HepG2 (cell line): Measurements from ENCODE around the gene IQCH. TPM values are rescaled to one million over a fixed set of nuclear protein-coding genes. Genes with fewer than 3 reads are reported as not detected.

Source experiments
- ATAC-seq: fragments of 200-7000 bp; cut with Tn5 transposase; 3 replicates; pipeline ENCODE4 v1.9.1; 2020; ENCODE audit warnings: mild to moderate bottlenecking, moderate library complexity
- BruUV-seq: library from RNA; stranded (reverse); fragments of 400-500 nt; replicated peaks from 2 replicates; lab custom pipeline; 2021; lab: Mats Ljungman, UMichigan
- CTCF ChIA-PET: fragments of 300-600 bp; formaldehyde crosslinking; extraction: SDS; loops from one replicate; lab custom pipeline; 2021; ENCODE audit warnings: low total read pairs, inconsistent platforms, low intra/inter-chr PET ratio; lab: Yijun Ruan, JAX
- POLR2A ChIA-PET: fragments of 350-600 bp; sonication (Branson Sonifier 250); formaldehyde crosslinking; loops from one replicate; lab custom pipeline; 2020; ENCODE audit warnings: antibody characterized with exemption, inconsistent platforms; lab: Yijun Ruan, JAX
- DNase-seq: peaks from one replicate; pipeline ENCODE4 v3.0.0-alpha.2; 2015; ENCODE audit warnings: low spot score
- FAIRE-seq: peaks from 3 replicates; lab custom pipeline; 2011; peaks lifted over from hg19 to GRCh38; lab: Jason Lieb, UNC
- H2AFZ ChIP-seq: one replicate; pipeline ENCODE4 v1.6.1; 2011; ENCODE audit warnings: low read length, inconsistent platforms
- H3K27ac ChIP-seq: fragments of 300-600 bp; 3 replicates; pipeline ENCODE4 v1.8.0; 2011; ENCODE audit warnings: mixed run types, mild to moderate bottlenecking, mixed read lengths, low read length, inconsistent platforms; ENCODE audit not compliant: insufficient read depth; ENCODE audit errors: extremely low read length
- H3K27me3 ChIP-seq, 2 experiments: fragments of 200-600 bp in 1 of 2; 2 replicates in 1 of 2; 3 replicates in 1 of 2; pipeline versions ENCODE4 v1.6.0 to v1.8.0; 2011; ENCODE audit warnings: low read length in 2 of 2, mild to moderate bottlenecking in 2 of 2, moderate library complexity in 2 of 2, inconsistent platforms in 1 of 2; ENCODE audit not compliant: insufficient read depth in 2 of 2, control insufficient read depth in 1 of 2
- H3K36me3 ChIP-seq, 2 experiments: fragments of 200-600 bp in 1 of 2; replicated peaks in 1 of 2; 2 replicates in 1 of 2; 3 replicates in 1 of 2; pipeline versions ENCODE4 v1.5.1 to v1.8.0; 2011; ENCODE audit warnings: low read length in 2 of 2, inconsistent platforms in 1 of 2; ENCODE audit not compliant: insufficient read depth in 2 of 2, control insufficient read depth in 1 of 2
- H3K4me1 ChIP-seq: 2 replicates; pipeline ENCODE4 v1.5.1; 2012; ENCODE audit warnings: low read length, inconsistent platforms; ENCODE audit not compliant: insufficient read depth
- H3K4me2 ChIP-seq: 2 replicates; pipeline ENCODE4 v1.6.0; 2011; ENCODE audit warnings: low read depth, low read length, inconsistent platforms
- H3K4me3 ChIP-seq, 3 experiments: fragments of 200-600 bp in 1 of 3; sonication (generic), shearing (Covaris generic) in 1 of 3; replicated peaks in 1 of 3; 2 replicates each; pipeline ENCODE4 v1.5.1; 2011 to 2016; ENCODE audit warnings: low read length in 3 of 3, inconsistent platforms in 2 of 3, low read depth in 2 of 3, mild to moderate bottlenecking in 2 of 3, control low read depth in 1 of 3, mixed read lengths in 1 of 3; ENCODE audit not compliant: insufficient read depth in 1 of 3
- H3K79me2 ChIP-seq: one replicate; pipeline ENCODE4 v1.6.1; 2011; ENCODE audit warnings: low read length, inconsistent platforms; ENCODE audit not compliant: insufficient read depth
- H3K9ac ChIP-seq: 2 replicates; pipeline ENCODE4 v1.6.0; 2011; ENCODE audit warnings: mild to moderate bottlenecking, low read depth, low read length, inconsistent platforms; ENCODE audit not compliant: insufficient read depth
- H3K9me3 ChIP-seq: 2 replicates; pipeline ENCODE4 v1.5.1; 2012; ENCODE audit warnings: mild to moderate bottlenecking, low read length
- H4K20me1 ChIP-seq: 2 replicates; pipeline ENCODE4 v1.6.0; 2011; ENCODE audit warnings: inconsistent platforms, mild to moderate bottlenecking, low read length, moderate library complexity; ENCODE audit not compliant: insufficient read depth
- CBFB ChIP-seq: sonication (generic); formaldehyde crosslinking; IDR thresholded peaks from 2 replicates; pipeline ENCODE4 v1.4.0; 2020; ENCODE audit warnings: missing genetic modification reagents
- CBX1 ChIP-seq: IDR thresholded peaks from one replicate; pipeline ENCODE4 v1.6.1; 2016; ENCODE audit warnings: antibody characterized with exemption, low read depth
- CENPT ChIP-seq: sonication (generic); formaldehyde crosslinking; IDR thresholded peaks from 2 replicates; pipeline ENCODE4 v1.8.0; 2022; ENCODE audit warnings: low read depth, mild to moderate bottlenecking, moderate library complexity, missing genetic modification reagents
- CHD4 ChIP-seq: fragments of 200-600 bp; sonication (generic); IDR thresholded peaks from 2 replicates; pipeline ENCODE4 v1.7.0; 2017; ENCODE audit warnings: mild to moderate bottlenecking, low read length, borderline replicate concordance
- KDM6A ChIP-seq: IDR thresholded peaks from 2 replicates; pipeline ENCODE4 v1.6.1; 2016; ENCODE audit warnings: low read depth
- LCORL ChIP-seq, 2 experiments: fragments of 450-650 bp in 1 of 2; sonication (generic) in 1 of 2; formaldehyde crosslinking in 1 of 2; IDR thresholded peaks; 2 replicates each; pipeline versions ENCODE4 v1.5.0 to v1.6.1; 2017 to 2020; ENCODE audit warnings: antibody characterized with exemption in 1 of 2, missing genetic modification reagents in 1 of 2
- MAZ ChIP-seq, 2 experiments: sonication (generic) in 1 of 2; formaldehyde crosslinking in 1 of 2; IDR thresholded peaks; 2 replicates each; pipeline versions ENCODE4 v1.5.0 to v1.6.1; 2012 to 2020; ENCODE audit warnings: low read depth in 2 of 2, mild to moderate bottlenecking in 2 of 2, borderline replicate concordance in 1 of 2, improper control_type of control experiment in 1 of 2, low read length in 1 of 2, missing genetic modification reagents in 1 of 2, moderate library complexity in 1 of 2
- MED1 ChIP-seq: sonication (generic); formaldehyde crosslinking; IDR thresholded peaks from 2 replicates; pipeline ENCODE4 v1.4.0; 2020; ENCODE audit warnings: missing genetic modification reagents
- NBN ChIP-seq: fragments of 450-650 bp; conservative IDR thresholded peaks from 2 replicates; pipeline ENCODE4 v1.6.1; 2017
- PHB2 ChIP-seq: fragments of 450-650 bp; IDR thresholded peaks from 2 replicates; pipeline ENCODE4 v1.6.1; 2018; ENCODE audit not compliant: partially characterized antibody
- SYNCRIP ChIP-seq: fragments of 200-400 bp; formaldehyde crosslinking; IDR thresholded peaks from 2 replicates; pipeline ENCODE4 v1.6.1; 2018; ENCODE audit warnings: mild to moderate bottlenecking, low read depth, low read length; ENCODE audit not compliant: insufficient read depth
- ZC3H13 ChIP-seq: sonication (generic); formaldehyde crosslinking; IDR thresholded peaks from 2 replicates; pipeline ENCODE4 v1.8.1; 2023; ENCODE audit warnings: mild to moderate bottlenecking, missing genetic modification reagents, moderate library complexity
- ZNF205 ChIP-seq: IDR thresholded peaks from 2 replicates; pipeline ENCODE4 v1.6.1; 2018; ENCODE audit warnings: missing biosample characterization, missing genetic modification reagents
- ZNF225 ChIP-seq: sonication (generic); formaldehyde crosslinking; IDR thresholded peaks from 2 replicates; pipeline ENCODE4 v1.4.0; 2020; ENCODE audit warnings: mild to moderate bottlenecking, missing genetic modification reagents
- ZNF256 ChIP-seq: sonication (generic); formaldehyde crosslinking; conservative IDR thresholded peaks from 2 replicates; pipeline ENCODE4 v1.4.0; 2020; ENCODE audit warnings: missing genetic modification reagents
- ZNF3 ChIP-seq: IDR thresholded peaks from 2 replicates; pipeline ENCODE4 v1.7.0; 2017; ENCODE audit warnings: inconsistent platforms
- ZNF337 ChIP-seq: sonication (generic); formaldehyde crosslinking; IDR thresholded peaks from 2 replicates; pipeline ENCODE4 v1.5.1; 2020; ENCODE audit warnings: missing genetic modification reagents, low read depth, mild to moderate bottlenecking, borderline replicate concordance
- ZNF652 ChIP-seq: IDR thresholded peaks from 2 replicates; pipeline ENCODE4 v1.6.1; 2016; ENCODE audit warnings: low read depth, borderline replicate concordance
- ZNF891 ChIP-seq: sonication (generic); formaldehyde crosslinking; IDR thresholded peaks from 2 replicates; pipeline ENCODE4 v1.5.0; 2020; ENCODE audit warnings: mild to moderate bottlenecking, missing genetic modification reagents
- WGBS: methylation state at CpG from one replicate; pipeline ENCODE4 v1.1.6; 2017; ENCODE audit warnings: low lambda C conversion rate; 5-methylcytosine and 5-hydroxymethylcytosine counted together
- in situ Hi-C: cut with HindIII; loops from 2 replicates; pipeline ENCODE4 v1.10.0; 2017; ENCODE audit warnings: low pct_unique_long_range_greater_than_20kb; ENCODE audit not compliant: extremely low pct_ligation_motif_present
- intact Hi-C: fragments of 100-400 bp; cut with micrococcal nuclease; formaldehyde crosslinking; loops from one replicate; pipeline ENCODE4 v1.10.0; 2022; ENCODE audit not compliant: unreplicated experiment
- polyA plus RNA-seq, 8 experiments: library from polyadenylated mRNA; depleted of rRNA in 3 of 8; stranded (reverse) in 7 of 8; unstranded in 1 of 8; fragments of >200 nt; fragmentation: Illumina TruSeq in 4 of 8; extraction: Trizol in 4 of 8; gene quantifications; 2 replicates each; pipeline versions ENCODE4 v1.2.1 to v1.2.3, GENCODE V29; 2011 to 2016; ENCODE audit warnings: low read depth in 4 of 8, missing spikeins in 1 of 8, mixed read lengths in 1 of 8; ENCODE audit not compliant: insufficient read depth in 1 of 8
- total RNA-seq, 5 experiments: library from RNA; depleted of rRNA; stranded (reverse); fragments of >200 nt; fragmentation: Illumina TruSeq; extraction: Trizol; gene quantifications; 2 replicates each; pipeline ENCODE4 v1.2.3, GENCODE V29; 2016; ENCODE audit warnings: low read depth in 1 of 5
- TF ChIP-seq, protein P1 (sequence below): sonication (generic); formaldehyde crosslinking; IDR thresholded peaks from 2 replicates; pipeline ENCODE4 v1.5.0; 2020; ENCODE audit warnings: mild to moderate bottlenecking, missing genetic modification reagents, borderline replicate concordance

IQCH gene
- total and polyA plus RNA-seq, 2 of the 13 experiments (the other 11 are each of a cell fraction or from before 2014, with no cell fraction given): 0.16 to 0.55 TPM

DNA sequence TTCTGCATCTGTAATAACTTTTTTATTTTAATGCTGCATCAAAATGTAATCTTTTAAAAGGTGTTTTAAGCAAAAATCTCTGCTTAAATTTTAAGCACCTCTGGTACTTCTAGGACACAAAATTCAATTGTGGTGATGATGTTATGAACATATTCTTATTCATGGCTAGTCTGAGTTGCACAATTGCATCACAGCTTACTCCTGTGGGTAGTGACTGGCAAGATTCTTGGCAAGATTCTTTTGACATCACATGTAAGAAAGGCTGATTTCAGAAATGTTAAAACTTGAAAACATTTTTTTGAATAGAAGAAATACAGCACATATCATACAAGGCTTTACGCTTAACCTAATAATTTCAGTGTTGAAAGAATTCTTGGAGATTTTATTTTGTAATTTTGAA, 35.7 kb downstream of the IQCH start:
- ATAC-seq: no peak
- in situ Hi-C loops (no loop called here), intact Hi-C loops (no loop called here)
- Histone ChIP-seq H3K27me3 (no peaks in the 10 kb centered on the region; a peak in 1 of 5 replicates), H3K9me3 (no peaks in the 10 kb centered on the region), H3K36me3 (no peaks in the 10 kb centered on the region), H2AFZ (no peak overlapping the region), H3K4me1 (no peaks in the 10 kb centered on the region), H3K9ac (no peak overlapping the region), H3K79me2 (no peaks in the 10 kb centered on the region), H3K27ac (no peak overlapping the region), H3K4me3 (no peak overlapping the region), H4K20me1 (no peaks in the 10 kb centered on the region), H3K4me2 (no peak overlapping the region)
- CTCF ChIA-PET: no interaction called here
- no TSS peak for BruUV-seq
- TF ChIP-seq MAZ (IDR thresholded peaks at IDR 0.05; ENCODE audit: borderline replicate concordance, low read depth, low read length) (no peak), MAZ (CRISPR knock-in tag; IDR thresholded peaks at IDR 0.05; ENCODE audit: low read depth) (no peak), KDM6A (no peak), ZNF891 (CRISPR knock-in tag) (no peak), ZNF256 (no peak), MED1 (CRISPR knock-in tag) (no peak), LCORL (IDR thresholded peaks at IDR 0.05) (no peak), LCORL (CRISPR knock-in tag; IDR thresholded peaks at IDR 0.05) (no peak), CBX1 (no peak), CENPT (CRISPR knock-in tag) (no peak), SYNCRIP (no peak), ZC3H13 (CRISPR knock-in tag) (no peak), ZNF3 (CRISPR knock-in tag) (no peak), ZNF225 (CRISPR knock-in tag) (no peak), ZNF205 (CRISPR knock-in tag) (no peak), CHD4 (no peak), ZNF337 (no peak), NBN (no peak), ZNF652 (CRISPR knock-in tag) (no peak), PHB2 (no peak), CBFB (CRISPR knock-in tag) (no peak)
- TF ChIP-seq, protein P1, sequence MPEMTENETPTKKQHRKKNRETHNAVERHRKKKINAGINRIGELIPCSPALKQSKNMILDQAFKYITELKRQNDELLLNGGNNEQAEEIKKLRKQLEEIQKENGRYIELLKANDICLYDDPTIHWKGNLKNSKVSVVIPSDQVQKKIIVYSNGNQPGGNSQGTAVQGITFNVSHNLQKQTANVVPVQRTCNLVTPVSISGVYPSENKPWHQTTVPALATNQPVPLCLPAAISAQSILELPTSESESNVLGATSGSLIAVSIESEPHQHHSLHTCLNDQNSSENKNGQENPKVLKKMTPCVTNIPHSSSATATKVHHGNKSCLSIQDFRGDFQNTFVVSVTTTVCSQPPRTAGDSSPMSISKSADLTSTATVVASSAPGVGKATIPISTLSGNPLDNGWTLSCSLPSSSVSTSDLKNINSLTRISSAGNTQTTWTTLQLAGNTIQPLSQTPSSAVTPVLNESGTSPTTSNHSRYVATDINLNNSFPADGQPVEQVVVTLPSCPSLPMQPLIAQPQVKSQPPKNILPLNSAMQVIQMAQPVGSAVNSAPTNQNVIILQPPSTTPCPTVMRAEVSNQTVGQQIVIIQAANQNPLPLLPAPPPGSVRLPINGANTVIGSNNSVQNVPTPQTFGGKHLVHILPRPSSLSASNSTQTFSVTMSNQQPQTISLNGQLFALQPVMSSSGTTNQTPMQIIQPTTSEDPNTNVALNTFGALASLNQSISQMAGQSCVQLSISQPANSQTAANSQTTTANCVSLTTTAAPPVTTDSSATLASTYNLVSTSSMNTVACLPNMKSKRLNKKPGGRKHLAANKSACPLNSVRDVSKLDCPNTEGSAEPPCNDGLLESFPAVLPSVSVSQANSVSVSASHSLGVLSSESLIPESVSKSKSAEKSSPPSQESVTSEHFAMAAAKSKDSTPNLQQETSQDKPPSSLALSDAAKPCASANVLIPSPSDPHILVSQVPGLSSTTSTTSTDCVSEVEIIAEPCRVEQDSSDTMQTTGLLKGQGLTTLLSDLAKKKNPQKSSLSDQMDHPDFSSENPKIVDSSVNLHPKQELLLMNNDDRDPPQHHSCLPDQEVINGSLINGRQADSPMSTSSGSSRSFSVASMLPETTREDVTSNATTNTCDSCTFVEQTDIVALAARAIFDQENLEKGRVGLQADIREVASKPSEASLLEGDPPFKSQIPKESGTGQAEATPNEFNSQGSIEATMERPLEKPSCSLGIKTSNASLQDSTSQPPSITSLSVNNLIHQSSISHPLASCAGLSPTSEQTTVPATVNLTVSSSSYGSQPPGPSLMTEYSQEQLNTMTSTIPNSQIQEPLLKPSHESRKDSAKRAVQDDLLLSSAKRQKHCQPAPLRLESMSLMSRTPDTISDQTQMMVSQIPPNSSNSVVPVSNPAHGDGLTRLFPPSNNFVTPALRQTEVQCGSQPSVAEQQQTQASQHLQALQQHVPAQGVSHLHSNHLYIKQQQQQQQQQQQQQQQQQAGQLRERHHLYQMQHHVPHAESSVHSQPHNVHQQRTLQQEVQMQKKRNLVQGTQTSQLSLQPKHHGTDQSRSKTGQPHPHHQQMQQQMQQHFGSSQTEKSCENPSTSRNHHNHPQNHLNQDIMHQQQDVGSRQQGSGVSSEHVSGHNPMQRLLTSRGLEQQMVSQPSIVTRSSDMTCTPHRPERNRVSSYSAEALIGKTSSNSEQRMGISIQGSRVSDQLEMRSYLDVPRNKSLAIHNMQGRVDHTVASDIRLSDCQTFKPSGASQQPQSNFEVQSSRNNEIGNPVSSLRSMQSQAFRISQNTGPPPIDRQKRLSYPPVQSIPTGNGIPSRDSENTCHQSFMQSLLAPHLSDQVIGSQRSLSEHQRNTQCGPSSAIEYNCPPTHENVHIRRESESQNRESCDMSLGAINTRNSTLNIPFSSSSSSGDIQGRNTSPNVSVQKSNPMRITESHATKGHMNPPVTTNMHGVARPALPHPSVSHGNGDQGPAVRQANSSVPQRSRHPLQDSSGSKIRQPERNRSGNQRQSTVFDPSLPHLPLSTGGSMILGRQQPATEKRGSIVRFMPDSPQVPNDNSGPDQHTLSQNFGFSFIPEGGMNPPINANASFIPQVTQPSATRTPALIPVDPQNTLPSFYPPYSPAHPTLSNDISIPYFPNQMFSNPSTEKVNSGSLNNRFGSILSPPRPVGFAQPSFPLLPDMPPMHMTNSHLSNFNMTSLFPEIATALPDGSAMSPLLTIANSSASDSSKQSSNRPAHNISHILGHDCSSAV (CRISPR knock-in tag): no peak
- POLR2A ChIA-PET: no interaction called here
- WGBS: 88% methylated on average over 1 of the region's 1 CpG
- DNase-seq: no peak
- FAIRE-seq: no peak
